Activated naive CD4-positive, alpha-beta T cell treated with anti-CD3 and anti-CD28 coated beads, Interleukin-2, amount 50 U/mL, for 72 hours (primary cell): ENCODE results near the gene NBPF12. TPM values are rescaled to one million over a fixed set of nuclear protein-coding genes. Genes with fewer than 3 reads are reported as not detected.
"Not testable (repeated sequence)": the region's sequence is repeated elsewhere in the genome, so short reads cannot be mapped to it uniquely, and the experiment has no call there.

Experiments
- ATAC-seq, 2 donors: fragments of 150-1000 bp; cut with Tn5 transposase; 2 replicates each; pipeline ENCODE4 v1.10.0; 2021; ENCODE audit warnings: mild to moderate bottlenecking in 2 of 2, moderate library complexity in 2 of 2
- DNase-seq, 2 donors: peaks; one replicate each; pipeline ENCODE4 v3.0.0; 2021 to 2022; ENCODE audit warnings: low spot score in 2 of 2
- H3K27ac Mint-ChIP-seq, 2 donors: one replicate each; pipeline ENCODE4 v1.8.0; 2022; ENCODE audit warnings: mild to moderate bottlenecking in 2 of 2, mixed read lengths in 2 of 2
- H3K36me3 Mint-ChIP-seq, 2 donors: one replicate each; pipeline ENCODE4 v1.8.0; 2022; ENCODE audit warnings: mixed read lengths in 2 of 2
- H3K9me3 Mint-ChIP-seq, 2 donors: one replicate each; pipeline ENCODE4 v1.8.0; 2022; ENCODE audit warnings: mixed read lengths in 2 of 2
- total RNA-seq, 2 donors: library from RNA; stranded (reverse); gene quantifications; one replicate each; pipeline ENCODE4 v1.2.3, GENCODE V29; 2022

NBPF12 gene, protein sequence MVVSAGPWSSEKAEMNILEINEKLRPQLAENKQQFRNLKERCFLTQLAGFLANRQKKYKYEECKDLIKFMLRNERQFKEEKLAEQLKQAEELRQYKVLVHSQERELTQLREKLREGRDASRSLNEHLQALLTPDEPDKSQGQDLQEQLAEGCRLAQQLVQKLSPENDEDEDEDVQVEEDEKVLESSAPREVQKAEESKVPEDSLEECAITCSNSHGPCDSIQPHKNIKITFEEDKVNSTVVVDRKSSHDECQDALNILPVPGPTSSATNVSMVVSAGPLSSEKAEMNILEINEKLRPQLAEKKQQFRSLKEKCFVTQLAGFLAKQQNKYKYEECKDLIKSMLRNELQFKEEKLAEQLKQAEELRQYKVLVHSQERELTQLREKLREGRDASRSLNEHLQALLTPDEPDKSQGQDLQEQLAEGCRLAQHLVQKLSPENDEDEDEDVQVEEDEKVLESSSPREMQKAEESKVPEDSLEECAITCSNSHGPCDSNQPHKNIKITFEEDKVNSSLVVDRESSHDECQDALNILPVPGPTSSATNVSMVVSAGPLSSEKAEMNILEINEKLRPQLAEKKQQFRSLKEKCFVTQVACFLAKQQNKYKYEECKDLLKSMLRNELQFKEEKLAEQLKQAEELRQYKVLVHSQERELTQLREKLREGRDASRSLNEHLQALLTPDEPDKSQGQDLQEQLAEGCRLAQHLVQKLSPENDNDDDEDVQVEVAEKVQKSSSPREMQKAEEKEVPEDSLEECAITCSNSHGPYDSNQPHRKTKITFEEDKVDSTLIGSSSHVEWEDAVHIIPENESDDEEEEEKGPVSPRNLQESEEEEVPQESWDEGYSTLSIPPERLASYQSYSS (N-terminal part only)
- 10 to 100 TPM; 10.3 to 10.5 TPM for total RNA-seq

DNA sequence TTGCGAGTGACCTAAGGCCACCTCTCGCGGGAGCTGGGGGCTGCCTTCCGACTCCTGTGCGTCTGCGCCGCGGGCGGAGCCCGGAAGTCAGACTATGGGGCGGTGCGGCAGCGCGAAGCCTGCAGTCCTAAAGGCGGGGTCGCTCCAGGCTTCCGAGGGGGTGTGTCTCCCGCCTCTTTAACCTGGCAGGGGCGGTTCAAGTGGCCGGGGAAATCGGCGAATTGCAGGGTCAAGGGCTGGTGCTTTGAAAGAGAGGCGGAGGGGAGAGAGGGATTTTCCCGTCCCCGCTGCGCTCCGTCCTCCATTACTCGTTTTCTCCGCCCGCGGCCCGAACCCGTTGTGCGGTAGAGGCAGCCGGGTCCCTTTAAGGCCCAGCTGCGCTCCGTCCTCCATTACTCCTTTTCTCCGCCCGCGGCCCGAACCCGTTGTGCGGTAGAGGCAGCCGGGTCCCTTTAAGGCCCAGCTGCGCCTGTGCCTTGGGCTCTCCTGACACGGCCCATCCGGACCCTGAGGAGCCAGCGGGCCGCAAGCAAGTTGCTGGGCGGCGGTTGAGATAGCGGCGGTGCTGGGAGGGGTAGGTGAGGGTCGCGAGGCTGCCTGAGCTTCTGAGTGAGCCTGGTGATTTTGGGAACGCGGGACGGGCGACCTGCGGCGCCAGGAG, at the start of gene NBPF12:
NBPF12 (plus strand) TSS at position 83 of the 661 bp plus-strand sequence. CDS start 21,820 bp downstream, outside the sequence.
- not testable (repeated sequence) for H3K9me3 Mint-ChIP-seq, H3K36me3 Mint-ChIP-seq
- DNase-seq (peak; percentile 79 to 85), ATAC-seq (peak; percentile 96 to 97)
- peak within 1 kb of the TSS; percentile 86 to 93 for H3K27ac Mint-ChIP-seq

- not testable (repeated sequence) for H3K27ac Mint-ChIP-seq, ATAC-seq, DNase-seq, H3K9me3 Mint-ChIP-seq, H3K36me3 Mint-ChIP-seq
These were observed 46.8 kb upstream of the NBPF12 start for GRCh38 chr1:146891355-146891754.

DNA sequence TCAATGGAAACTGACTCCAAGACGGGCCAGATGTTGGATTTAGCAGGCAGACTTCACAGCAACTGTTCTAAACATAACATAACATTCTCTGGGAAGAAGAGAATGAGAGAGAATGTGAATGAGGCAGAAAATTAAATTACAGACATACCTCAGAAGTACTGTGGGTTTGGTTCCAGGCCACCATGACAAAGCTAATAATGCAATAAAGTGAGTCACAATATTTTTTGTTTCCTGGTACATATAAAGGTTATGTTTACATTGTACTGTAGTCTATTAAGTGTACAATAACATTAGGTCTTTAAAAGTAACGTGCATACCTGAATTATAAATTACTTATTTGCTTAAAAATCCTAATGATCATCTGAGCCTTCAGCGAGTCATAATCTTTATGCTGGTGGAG, 45.8 kb upstream of the NBPF12 start:
- not testable (repeated sequence) for H3K9me3 Mint-ChIP-seq, DNase-seq, ATAC-seq, H3K36me3 Mint-ChIP-seq, H3K27ac Mint-ChIP-seq

- ATAC-seq, H3K27ac Mint-ChIP-seq: not testable (repeated sequence)
These were observed 30.4 kb upstream of the NBPF12 start for GRCh38 chr1:146907565-146908261.

GRCh38 chr1:146912975-146913374, 25.1 kb upstream of the NBPF12 start:
- DNase-seq, H3K9me3 Mint-ChIP-seq, H3K27ac Mint-ChIP-seq, ATAC-seq, H3K36me3 Mint-ChIP-seq: not testable (repeated sequence)

More at GRCh38 chr1:146907565-146908261, 30.4 kb upstream of the NBPF12 start:
- not testable (repeated sequence) for H3K9me3 Mint-ChIP-seq, DNase-seq, H3K36me3 Mint-ChIP-seq

DNA sequence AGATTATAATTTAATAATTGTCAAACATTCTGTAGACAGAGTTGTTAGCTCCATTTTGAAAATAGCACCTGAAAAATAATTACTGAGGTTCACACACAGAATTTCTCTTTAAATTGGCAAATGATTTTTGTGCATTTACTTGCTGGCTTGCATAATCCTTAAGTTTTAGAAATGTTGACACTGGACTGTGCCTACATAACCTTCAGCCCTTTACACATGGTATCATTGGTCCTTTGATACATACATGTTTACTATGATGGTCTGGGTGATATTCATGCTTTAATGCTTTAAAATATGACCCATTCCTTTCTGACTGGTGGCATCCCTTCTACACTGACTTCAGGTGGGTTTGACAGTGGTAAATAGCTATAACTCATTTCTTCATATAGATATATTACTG, 17.3 kb upstream of the NBPF12 start:
- ATAC-seq: not testable (repeated sequence)

GRCh38 chr1:146922614-146923013, 15.5 kb upstream of the NBPF12 start:
- ATAC-seq, H3K9me3 Mint-ChIP-seq, DNase-seq, H3K36me3 Mint-ChIP-seq, H3K27ac Mint-ChIP-seq: not testable (repeated sequence)

More for the DNA sequence above, 17.3 kb upstream of the NBPF12 start:
- H3K36me3 Mint-ChIP-seq, H3K9me3 Mint-ChIP-seq, H3K27ac Mint-ChIP-seq, DNase-seq: not testable (repeated sequence)

DNA sequence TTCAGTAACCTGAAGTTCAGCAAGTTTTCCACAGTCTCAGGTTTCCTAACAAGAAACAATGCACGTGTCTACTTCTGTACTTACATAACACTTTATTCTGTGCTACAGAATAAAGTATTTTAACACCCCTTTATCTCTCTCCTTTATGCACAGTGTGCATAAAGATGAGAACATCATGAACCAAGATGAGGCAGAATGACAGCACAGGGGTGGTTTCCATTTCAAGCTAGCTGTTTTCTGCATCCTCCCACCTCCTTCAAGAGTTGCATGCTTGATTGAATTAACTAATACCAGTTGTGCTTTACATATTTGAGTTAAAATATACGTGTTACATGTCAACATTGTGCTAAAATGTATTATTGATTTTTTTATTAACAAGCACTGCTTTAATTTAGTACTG, 14.0 kb upstream of the NBPF12 start:
- not testable (repeated sequence) for H3K9me3 Mint-ChIP-seq, ATAC-seq, DNase-seq, H3K36me3 Mint-ChIP-seq, H3K27ac Mint-ChIP-seq

- not testable (repeated sequence) for H3K9me3 Mint-ChIP-seq, H3K27ac Mint-ChIP-seq, H3K36me3 Mint-ChIP-seq, DNase-seq, ATAC-seq
These were observed 11.7 kb upstream of the NBPF12 start for GRCh38 chr1:146926413-146926812.

- ATAC-seq, H3K9me3 Mint-ChIP-seq, H3K27ac Mint-ChIP-seq, H3K36me3 Mint-ChIP-seq, DNase-seq: not testable (repeated sequence)
These were observed 7.9 kb upstream of the NBPF12 start for GRCh38 chr1:146930225-146930624.

- not testable (repeated sequence) for ATAC-seq, H3K9me3 Mint-ChIP-seq, H3K36me3 Mint-ChIP-seq, DNase-seq, H3K27ac Mint-ChIP-seq
These were observed 3.5 kb upstream of the NBPF12 start for GRCh38 chr1:146934390-146935223.

- not testable (repeated sequence) for H3K9me3 Mint-ChIP-seq, H3K36me3 Mint-ChIP-seq, DNase-seq, ATAC-seq
- peak overlapping the region in 1 of 2 donors; percentile 86 for H3K27ac Mint-ChIP-seq
These were observed 662 bp upstream of the NBPF12 start for GRCh38 chr1:146937462-146937861.

DNA sequence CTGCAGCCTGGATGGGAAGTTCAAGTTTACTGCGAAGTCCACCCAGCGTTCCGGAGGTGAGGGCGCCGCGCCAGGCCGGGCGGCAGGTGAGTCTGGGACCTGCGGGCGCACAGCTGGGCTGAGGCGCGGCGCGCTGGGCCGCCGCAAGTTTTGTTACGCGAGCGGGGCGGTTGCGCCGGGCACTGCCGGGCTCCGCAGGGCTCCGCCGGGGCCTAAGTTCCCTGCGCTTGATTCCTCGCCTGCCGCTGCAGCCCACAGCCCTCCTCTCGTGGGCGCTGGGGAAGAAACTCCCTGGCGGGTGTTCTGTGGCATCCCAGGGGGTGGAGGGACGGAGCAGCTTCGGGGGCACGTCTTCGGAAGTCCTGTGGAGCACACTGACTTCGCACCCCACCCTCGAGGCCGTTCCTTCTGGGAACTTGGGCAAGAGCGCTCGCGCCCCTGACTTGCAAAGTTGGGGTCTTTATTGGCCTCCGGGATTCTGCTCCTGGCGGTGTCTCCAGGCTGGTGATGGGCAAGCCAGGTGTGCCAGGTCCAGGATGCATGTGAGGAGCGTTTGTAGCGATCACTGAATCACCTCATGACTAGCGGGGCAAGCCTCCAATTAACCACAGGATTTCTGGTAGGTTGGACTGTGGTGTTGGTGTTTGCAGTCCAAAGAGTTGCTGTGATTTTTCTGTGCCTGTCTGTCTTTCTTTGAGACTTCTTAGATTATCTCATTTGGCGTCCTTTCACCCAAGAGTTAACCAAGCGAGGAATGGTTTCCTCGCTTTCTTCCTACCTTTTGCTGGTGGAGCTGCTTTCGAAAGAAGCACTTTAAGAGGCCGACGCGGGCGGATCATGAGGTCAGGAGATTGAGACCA, 1.0 kb downstream of the NBPF12 start:
- DNase-seq (peak; percentile 21 to 62), ATAC-seq (peak; percentile 39 to 56)
- peak overlapping the region; percentile 22 to 86 for H3K27ac Mint-ChIP-seq
- not testable (repeated sequence) for H3K9me3 Mint-ChIP-seq, H3K36me3 Mint-ChIP-seq

DNA sequence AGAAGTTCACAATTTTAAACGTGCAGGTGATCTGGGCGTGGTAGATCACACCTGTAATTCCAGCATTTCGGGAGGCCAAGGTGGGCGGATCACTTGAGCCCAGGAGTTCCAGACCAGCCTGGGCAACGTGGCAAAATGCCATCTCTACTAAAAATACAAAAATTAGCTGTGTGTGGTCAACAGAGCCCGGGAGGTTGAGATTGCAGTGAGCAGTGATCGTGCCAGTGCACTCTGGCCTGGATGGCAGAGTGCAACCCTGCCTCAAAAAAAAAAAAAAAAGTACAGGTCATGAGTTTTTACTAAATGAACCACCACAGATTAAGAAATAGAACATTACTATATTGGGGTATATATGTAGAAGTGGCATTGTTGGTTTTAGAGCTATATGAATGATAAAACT, 2.2 kb downstream of the NBPF12 start:
- H3K27ac Mint-ChIP-seq: not testable (repeated sequence)

More for the DNA sequence above, 2.2 kb downstream of the NBPF12 start:
- not testable (repeated sequence) for H3K36me3 Mint-ChIP-seq, DNase-seq, ATAC-seq, H3K9me3 Mint-ChIP-seq
